Cerebellar cortex (tissue), 1 donor: ENCODE measurements around the gene ATP5F1D.
"Not testable (repeated sequence)": the region's sequence is repeated elsewhere in the genome, so short reads cannot be mapped to it uniquely, and the experiment has no call there.

ENCODE experiments used
- DNase-seq: peaks from one replicate; pipeline ENCODE4 v3.0.0-alpha.2; 2015; ENCODE audit warnings: low spot score

ATP5F1D gene

GRCh38 chr19:1233115-1233667, 8.4 kb upstream of the ATP5F1D start:
- DNase-seq: no peak

- DNase-seq: no peak
Observed at GRCh38 chr19:1234051-1234954, 7.2 kb upstream of the ATP5F1D start.

GRCh38 chr19:1234955-1235380, 6.6 kb upstream of the ATP5F1D start:
- no peak for DNase-seq

GRCh38 chr19:1235625-1236538, 5.7 kb upstream of the ATP5F1D start:
- no peak for DNase-seq

- no peak for DNase-seq
Observed at GRCh38 chr19:1236576-1236975, 5.0 kb upstream of the ATP5F1D start.

- no peak for DNase-seq
Observed at GRCh38 chr19:1237027-1237659, 4.4 kb upstream of the ATP5F1D start.

GRCh38 chr19:1237754-1238368, 3.7 kb upstream of the ATP5F1D start, which contains the start of gene CBARP:
CBARP (minus strand) TSS chr19:1238005; CDS start chr19:1236100, 1,905 bp downstream.
- no peak for DNase-seq

GRCh38 chr19:1238369-1239303, 2.9 kb upstream of the ATP5F1D start:
- DNase-seq: no peak

GRCh38 chr19:1239420-1239795, 2.1 kb upstream of the ATP5F1D start:
- no peak for DNase-seq

- DNase-seq: peak; percentile 85
Observed at GRCh38 chr19:1239796-1240737, 1.5 kb upstream of the ATP5F1D start.

- no peak for DNase-seq
Observed at GRCh38 chr19:1240925-1241324, 626 bp upstream of the ATP5F1D start.

GRCh38 chr19:1243768-1244692, 2.5 kb downstream of the ATP5F1D start:
- peak; percentile 88 for DNase-seq

GRCh38 chr19:1244693-1245451, 3.3 kb downstream of the ATP5F1D start:
- DNase-seq: no peak

- DNase-seq: no peak
Observed at GRCh38 chr19:1245494-1246264, 4.1 kb downstream of the ATP5F1D start.

- DNase-seq: not testable (repeated sequence)
Observed at GRCh38 chr19:1246265-1247087, 4.9 kb downstream of the ATP5F1D start.

- no peak for DNase-seq
Observed at GRCh38 chr19:1247748-1248138, 6.2 kb downstream of the ATP5F1D start.
